Myometrial cell (primary cell): Measurements from ENCODE around the gene SRGAP2B. TPM values are rescaled to one million over a fixed set of nuclear protein-coding genes. Genes with fewer than 3 reads are reported as not detected.

Experiments used
- total RNA-seq: library from RNA; depleted of rRNA; stranded (reverse); fragments of >200 nt; gene quantifications from 2 replicates; pipeline ENCODE4 v1.2.3, GENCODE V29; 2015

Gene SRGAP2B
- 9.2 and 27.6 TPM in 2 replicates for total RNA-seq

GRCh38 chr1:145095284-145096057 is at the start of gene SRGAP2B, which contains the start of gene FAM72D:
Gene SRGAP2B (minus strand): TSS chr1:145095328. CDS start chr1:145092901, 2,427 bp downstream.
Gene FAM72D (plus strand): TSS chr1:145095974. CDS start chr1:145096848, 874 bp downstream.

Other genes with a start within 250 kb of the SRGAP2B start
- gene FAM72D, start 646 bp upstream of the SRGAP2B start, total RNA-seq, result 0.86 and 3.2 TPM in 2 replicates
- gene PPIAL4D, start 146.8 kb upstream of the SRGAP2B start, total RNA-seq, result not detected in 2 replicates